ENCODE measurements around the gene AK8. TPM values are rescaled to one million over a fixed set of nuclear protein-coding genes. Genes with fewer than 3 reads are reported as not detected.

AK8 gene
- total RNA-seq, 1 experiment from 2014 or later, result 2.5 TPM

GRCh38 chr9:132730054-132731033, 147.7 kb downstream of the AK8 start (continued):
- no peak for TF ChIP-seq RAD21 (IDR thresholded peaks at IDR 0.05; ENCODE audit: low read depth)

- ATAC-seq, result no peak
- TF ChIP-seq YY1 (IDR thresholded peaks at IDR 0.05; ENCODE audit: extremely low read depth, insufficient replicate concordance, low read depth, low read length), result no peak
- no peaks in the 10 kb centered on the region for H3K9me2 ChIP-seq (ENCODE audit: insufficient read depth)
- intact Hi-C loops (cut with micrococcal nuclease), result no loop called here
- H3K36me3 ChIP-seq (ENCODE audit: control insufficient read depth in 1 of 2, insufficient read depth in 2 of 2, low read length in 2 of 2), result no peaks in the 10 kb centered on the region
- ChIA-PET POLR2A (no interaction called here), RAD21 (ENCODE audit: low non-redundant PET in 1 of 2, low total read pairs in 2 of 2, uncharacterized antibody in 2 of 2, unreplicated experiment in 2 of 2) (no interaction called here), CTCF (no interaction called here)
- no peak overlapping the region for H3K4me2 ChIP-seq (ENCODE audit: low read length)
- no peaks in the 10 kb centered on the region for H3K9me3 ChIP-seq (ENCODE audit: control insufficient read depth in 1 of 2, insufficient read depth in 1 of 2, low read depth in 1 of 2, low read length in 2 of 2)
- no peak for DNase-seq (ENCODE audit: low read depth, low spot score)
- H3K4me1 ChIP-seq (ENCODE audit: control insufficient read depth in 1 of 2, insufficient read depth in 2 of 2, low read length in 2 of 2), result no peaks in the 10 kb centered on the region
- no peaks in the 10 kb centered on the region for H4K20me1 ChIP-seq (ENCODE audit: insufficient read depth)
- BruUV-seq (replicated peaks), result no TSS peak
- peaks cover 14% of the 10 kb centered on the region; the same call in 1 of the 2 replicates for H3K27me3 ChIP-seq (ENCODE audit: insufficient read depth, low read length)
- H2AFZ ChIP-seq (ENCODE audit: low read depth, low read length, poor library complexity, severe bottlenecking), result no peak overlapping the region
- no peak overlapping the region for H3K27ac ChIP-seq (ENCODE audit: low read depth, low read length)
- no peaks in the 10 kb centered on the region for H3K79me2 ChIP-seq (ENCODE audit: insufficient read depth, low read length)
- no peak overlapping the region for H3K4me3 ChIP-seq (replicated peaks in 1 of 2; ENCODE audit: low read depth in 1 of 2, low read length in 2 of 2)
- no peak overlapping the region for H3K9ac ChIP-seq (ENCODE audit: low read length)
Observed at GRCh38 chr9:132729235-132729890, 148.7 kb downstream of the AK8 start.

DNA sequence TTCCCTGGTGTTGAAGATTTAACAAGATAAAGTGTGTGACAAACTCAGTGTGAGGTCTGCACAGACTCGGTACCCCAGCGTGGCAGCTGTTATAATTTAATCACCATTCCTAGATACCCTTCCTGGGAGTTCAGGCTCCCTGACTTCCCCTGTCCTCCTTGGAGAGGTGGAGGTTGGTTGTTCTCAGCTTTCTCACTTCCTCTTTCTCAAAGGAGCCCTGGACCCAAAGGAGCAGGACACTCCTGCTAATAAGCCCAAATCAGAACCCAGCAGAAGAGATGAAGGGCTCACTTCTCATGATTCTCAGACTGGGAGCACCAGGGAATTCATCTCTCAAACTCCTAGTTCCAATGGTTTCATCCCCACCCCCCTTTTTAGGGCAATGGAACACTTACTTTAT, 149.6 kb downstream of the AK8 start:
- Histone ChIP-seq H3K4me1 (ENCODE audit: control insufficient read depth in 1 of 2, insufficient read depth in 2 of 2, low read length in 2 of 2) (no peaks in the 10 kb centered on the region), H3K9me3 (ENCODE audit: control insufficient read depth in 1 of 2, insufficient read depth in 1 of 2, low read depth in 1 of 2, low read length in 2 of 2) (no peaks in the 10 kb centered on the region), H2AFZ (ENCODE audit: low read depth, low read length, poor library complexity, severe bottlenecking) (no peak overlapping the region), H3K36me3 (ENCODE audit: control insufficient read depth in 1 of 2, insufficient read depth in 2 of 2, low read length in 2 of 2) (no peaks in the 10 kb centered on the region), H3K9me2 (ENCODE audit: insufficient read depth) (no peaks in the 10 kb centered on the region), H4K20me1 (ENCODE audit: insufficient read depth) (no peaks in the 10 kb centered on the region), H3K79me2 (ENCODE audit: insufficient read depth, low read length) (no peaks in the 10 kb centered on the region), H3K4me2 (ENCODE audit: low read length) (no peak overlapping the region), H3K9ac (ENCODE audit: low read length) (no peak overlapping the region), H3K27ac (ENCODE audit: low read depth, low read length) (no peak overlapping the region), H3K27me3 (ENCODE audit: insufficient read depth, low read length) (peaks cover 14% of the 10 kb centered on the region; the same call in 1 of the 2 replicates), H3K4me3 (replicated peaks in 1 of 2; ENCODE audit: low read depth in 1 of 2, low read length in 2 of 2) (no peak overlapping the region)
- ChIA-PET POLR2A (no interaction called here), RAD21 (ENCODE audit: low non-redundant PET in 1 of 2, low total read pairs in 2 of 2, uncharacterized antibody in 2 of 2, unreplicated experiment in 2 of 2) (no interaction called here), CTCF (no interaction called here)
- no TSS peak for BruUV-seq (replicated peaks)
- intact Hi-C loops (cut with micrococcal nuclease), result no loop called here
- ATAC-seq (no peak), DNase-seq (ENCODE audit: low read depth, low spot score) (no peak)
- TF ChIP-seq CBX3 (IDR thresholded peaks at IDR 0.05; ENCODE audit: low read depth) (no peak), ZNF274 (IDR thresholded peaks at IDR 0.05; ENCODE audit: low read depth, low read length) (no peak), FOSL1 (IDR thresholded peaks at IDR 0.05; ENCODE audit: low read depth) (no peak), POLR2AphosphoS5 (IDR thresholded peaks at IDR 0.05; ENCODE audit: low read depth, low read length) (no peak), SIN3A (IDR thresholded peaks at IDR 0.05; ENCODE audit: low read depth) (no peak), YY1 (IDR thresholded peaks at IDR 0.05; ENCODE audit: extremely low read depth, insufficient replicate concordance, low read depth, low read length) (no peak), EGR1 (IDR thresholded peaks at IDR 0.05; ENCODE audit: low read depth) (no peak), ZFX (IDR thresholded peaks at IDR 0.05) (no peak), CEBPB (IDR thresholded peaks at IDR 0.05; ENCODE audit: low read depth) (no peak), POLR2A (IDR thresholded peaks at IDR 0.05; ENCODE audit: borderline replicate concordance, extremely low read depth, insufficient read depth, insufficient read length) (no peak), RAD21 (IDR thresholded peaks at IDR 0.05; ENCODE audit: low read depth) (no peak), TCF7L2 (IDR thresholded peaks at IDR 0.05; ENCODE audit: borderline replicate concordance, extremely low read depth, insufficient read depth, insufficient read length) (no peak), EZH2phosphoT487 (IDR thresholded peaks at IDR 0.05; ENCODE audit: borderline replicate concordance) (no peak)
- TF ChIP-seq, protein P1, sequence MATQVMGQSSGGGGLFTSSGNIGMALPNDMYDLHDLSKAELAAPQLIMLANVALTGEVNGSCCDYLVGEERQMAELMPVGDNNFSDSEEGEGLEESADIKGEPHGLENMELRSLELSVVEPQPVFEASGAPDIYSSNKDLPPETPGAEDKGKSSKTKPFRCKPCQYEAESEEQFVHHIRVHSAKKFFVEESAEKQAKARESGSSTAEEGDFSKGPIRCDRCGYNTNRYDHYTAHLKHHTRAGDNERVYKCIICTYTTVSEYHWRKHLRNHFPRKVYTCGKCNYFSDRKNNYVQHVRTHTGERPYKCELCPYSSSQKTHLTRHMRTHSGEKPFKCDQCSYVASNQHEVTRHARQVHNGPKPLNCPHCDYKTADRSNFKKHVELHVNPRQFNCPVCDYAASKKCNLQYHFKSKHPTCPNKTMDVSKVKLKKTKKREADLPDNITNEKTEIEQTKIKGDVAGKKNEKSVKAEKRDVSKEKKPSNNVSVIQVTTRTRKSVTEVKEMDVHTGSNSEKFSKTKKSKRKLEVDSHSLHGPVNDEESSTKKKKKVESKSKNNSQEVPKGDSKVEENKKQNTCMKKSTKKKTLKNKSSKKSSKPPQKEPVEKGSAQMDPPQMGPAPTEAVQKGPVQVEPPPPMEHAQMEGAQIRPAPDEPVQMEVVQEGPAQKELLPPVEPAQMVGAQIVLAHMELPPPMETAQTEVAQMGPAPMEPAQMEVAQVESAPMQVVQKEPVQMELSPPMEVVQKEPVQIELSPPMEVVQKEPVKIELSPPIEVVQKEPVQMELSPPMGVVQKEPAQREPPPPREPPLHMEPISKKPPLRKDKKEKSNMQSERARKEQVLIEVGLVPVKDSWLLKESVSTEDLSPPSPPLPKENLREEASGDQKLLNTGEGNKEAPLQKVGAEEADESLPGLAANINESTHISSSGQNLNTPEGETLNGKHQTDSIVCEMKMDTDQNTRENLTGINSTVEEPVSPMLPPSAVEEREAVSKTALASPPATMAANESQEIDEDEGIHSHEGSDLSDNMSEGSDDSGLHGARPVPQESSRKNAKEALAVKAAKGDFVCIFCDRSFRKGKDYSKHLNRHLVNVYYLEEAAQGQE (IDR thresholded peaks at IDR 0.05; ENCODE audit: low read depth), result no peak
